GM12878 (cell line): Measurements from ENCODE around the gene SLAMF9.

Experiments
- BRCA1 ChIP-seq: IDR thresholded peaks from 2 replicates; pipeline ENCODE4 v1.6.1; 2011; ENCODE audit warnings: low read depth, low read length, improper control_type of control experiment
- CHD4 ChIP-seq: fragments of 200-600 bp; sonication (generic); IDR thresholded peaks from 2 replicates; pipeline ENCODE4 v1.6.1; 2016; ENCODE audit warnings: mild to moderate bottlenecking
- CTCF ChIP-seq, 3 experiments: IDR thresholded peaks in 2 of 3; conservative IDR thresholded peaks in 1 of 3; 2 replicates each; pipeline ENCODE4 v1.5.1; 2011; ENCODE audit warnings: low read depth in 3 of 3, low read length in 3 of 3, mild to moderate bottlenecking in 3 of 3, control low read depth in 2 of 3, moderate library complexity in 2 of 3, inconsistent platforms in 1 of 3, mixed read lengths in 1 of 3; ENCODE audit not compliant: control insufficient read depth in 2 of 3, insufficient read depth in 1 of 3; ENCODE audit errors: extremely low read depth in 1 of 3
- ESRRA ChIP-seq: IDR thresholded peaks from 2 replicates; pipeline ENCODE4 v1.6.1; 2012; ENCODE audit warnings: mild to moderate bottlenecking, low read length, improper control_type of control experiment
- JUND ChIP-seq: IDR thresholded peaks from 2 replicates; pipeline ENCODE4 v1.6.1; 2012; ENCODE audit warnings: low read depth, mild to moderate bottlenecking, low read length, improper control_type of control experiment, moderate library complexity

- TF ChIP-seq CTCF (IDR thresholded peaks at IDR 0.05 in 2 of 3, conservative IDR thresholded peaks at IDR 0.05 in 1 of 3; ENCODE audit: control insufficient read depth in 2 of 3, extremely low read depth in 1 of 3, insufficient read depth in 1 of 3, low read depth in 3 of 3, low read length in 3 of 3) (no peak), ESRRA (no peak), BRCA1 (no peak), JUND (no peak), CHD4 (no peak)
Measured at GRCh38 chr1:159952932-159953331, 1.1 kb downstream of the SLAMF9 start.
